WTC11 (cell line): ENCODE results near the gene C4orf36. TPM values are rescaled to one million over a fixed set of nuclear protein-coding genes. Genes with fewer than 3 reads are reported as not detected.

ENCODE experiments used
- ATAC-seq: fragments of 200-7000 bp; cut with Tn5 transposase; 2 replicates; pipeline ENCODE4 v1.10.0; 2021; ENCODE audit warnings: mild to moderate bottlenecking, moderate library complexity
- CTCF ChIA-PET: fragments of 300-600 bp; sonication (Branson Sonifier 250); formaldehyde crosslinking; loops from one replicate; lab custom pipeline; 2021; ENCODE audit warnings: antibody characterized with exemption; lab: Charles Lee
- POLR2A ChIA-PET: fragments of 350-600 bp; sonication (Branson Sonifier 250); formaldehyde crosslinking; loops from one replicate; lab custom pipeline; 2021; ENCODE audit warnings: antibody characterized with exemption; lab: Charles Lee
- DNase-seq: peaks from one replicate; pipeline ENCODE4 v3.0.0; 2021; ENCODE audit warnings: low spot score
- H3K27ac Mint-ChIP-seq: 2 replicates; pipeline ENCODE4 v1.8.0; 2021; ENCODE audit warnings: mixed read lengths
- H3K27me3 Mint-ChIP-seq: 2 replicates; pipeline ENCODE4 v1.8.0; 2021; ENCODE audit warnings: low read depth, mild to moderate bottlenecking, moderate library complexity, mixed read lengths
- H3K36me3 Mint-ChIP-seq: 2 replicates; pipeline ENCODE4 v1.8.0; 2021; ENCODE audit warnings: mixed read lengths
- H3K4me1 Mint-ChIP-seq: 2 replicates; pipeline ENCODE4 v1.8.0; 2022; ENCODE audit warnings: mixed read lengths
- H3K4me3 Mint-ChIP-seq: 2 replicates; pipeline ENCODE4 v1.8.0; 2021; ENCODE audit warnings: mild to moderate bottlenecking, moderate library complexity, mixed read lengths
- H3K9me3 Mint-ChIP-seq: 2 replicates; pipeline ENCODE4 v1.8.0; 2021; ENCODE audit warnings: mixed read lengths
- ESRRA ChIP-seq: sonication (generic); formaldehyde crosslinking; IDR thresholded peaks from 2 replicates; pipeline ENCODE4 v1.8.1; 2022; ENCODE audit warnings: mild to moderate bottlenecking, missing genetic modification reagents, borderline replicate concordance
- ETV6 ChIP-seq: sonication (generic); formaldehyde crosslinking; IDR thresholded peaks from 2 replicates; pipeline ENCODE4 v1.8.1; 2022; ENCODE audit warnings: mild to moderate bottlenecking, missing genetic modification reagents
- FOXP1 ChIP-seq: sonication (generic); formaldehyde crosslinking; IDR thresholded peaks from 2 replicates; pipeline ENCODE4 v1.8.0; 2022; ENCODE audit warnings: missing genetic modification reagents, mild to moderate bottlenecking, moderate library complexity, borderline replicate concordance
- HMGA2 ChIP-seq: fragments of 250-450 bp; sonication (Bioruptor Pico); IDR thresholded peaks from 2 replicates; pipeline ENCODE4 v1.4.0; 2021; ENCODE audit warnings: mild to moderate bottlenecking, moderate library complexity
- SMAD4 ChIP-seq: sonication (generic); formaldehyde crosslinking; IDR thresholded peaks from 2 replicates; pipeline ENCODE4 v1.8.0; 2022; ENCODE audit warnings: mild to moderate bottlenecking, missing genetic modification reagents
- SP1 ChIP-seq: sonication (generic); formaldehyde crosslinking; conservative IDR thresholded peaks from 2 replicates; pipeline ENCODE4 v1.8.1; 2022; ENCODE audit warnings: missing genetic modification reagents
- ZBTB21 ChIP-seq: sonication (generic); formaldehyde crosslinking; IDR thresholded peaks from 2 replicates; pipeline ENCODE4 v1.8.1; 2023; ENCODE audit warnings: mild to moderate bottlenecking, missing genetic modification reagents, borderline replicate concordance
- ZNF219 ChIP-seq: sonication (generic); formaldehyde crosslinking; IDR thresholded peaks from 2 replicates; pipeline ENCODE4 v1.8.0; 2023; ENCODE audit warnings: missing genetic modification reagents, mild to moderate bottlenecking, borderline replicate concordance
- ZNF232 ChIP-seq: sonication (generic); formaldehyde crosslinking; IDR thresholded peaks from 2 replicates; pipeline ENCODE4 v1.8.0; 2022; ENCODE audit warnings: mild to moderate bottlenecking, missing genetic modification reagents
- ZNF317 ChIP-seq: sonication (generic); formaldehyde crosslinking; IDR thresholded peaks from 2 replicates; pipeline ENCODE4 v1.8.1; 2023; ENCODE audit warnings: low read depth, mild to moderate bottlenecking, moderate library complexity, missing genetic modification reagents, borderline replicate concordance
- ZNF423 ChIP-seq: fragments of 250-450 bp; sonication (Bioruptor Pico); IDR thresholded peaks from 2 replicates; pipeline ENCODE4 v2.1.2; 2022; ENCODE audit warnings: mild to moderate bottlenecking, moderate library complexity
- total RNA-seq: library from RNA; stranded (reverse); gene quantifications from 3 replicates; pipeline ENCODE4 v1.2.3, GENCODE V29; 2021
- TF ChIP-seq, protein P1 (sequence below): sonication (generic); formaldehyde crosslinking; IDR thresholded peaks from 2 replicates; pipeline ENCODE4 v1.8.1; 2023; ENCODE audit warnings: mild to moderate bottlenecking, missing genetic modification reagents
- TF ChIP-seq, protein P2 (sequence below): fragments of 250-450 bp; sonication (Bioruptor Pico); IDR thresholded peaks from 2 replicates; pipeline ENCODE4 v1.9.0; 2021; ENCODE audit warnings: mild to moderate bottlenecking
- TF ChIP-seq, protein P3 (sequence below): fragments of 250-450 bp; sonication (Bioruptor Pico); IDR thresholded peaks from 2 replicates; pipeline ENCODE4 v1.9.0; 2021; ENCODE audit warnings: mild to moderate bottlenecking, borderline replicate concordance

Gene C4orf36
- total RNA-seq, 1 experiment from 2014 or later, result 0.79 TPM

DNA sequence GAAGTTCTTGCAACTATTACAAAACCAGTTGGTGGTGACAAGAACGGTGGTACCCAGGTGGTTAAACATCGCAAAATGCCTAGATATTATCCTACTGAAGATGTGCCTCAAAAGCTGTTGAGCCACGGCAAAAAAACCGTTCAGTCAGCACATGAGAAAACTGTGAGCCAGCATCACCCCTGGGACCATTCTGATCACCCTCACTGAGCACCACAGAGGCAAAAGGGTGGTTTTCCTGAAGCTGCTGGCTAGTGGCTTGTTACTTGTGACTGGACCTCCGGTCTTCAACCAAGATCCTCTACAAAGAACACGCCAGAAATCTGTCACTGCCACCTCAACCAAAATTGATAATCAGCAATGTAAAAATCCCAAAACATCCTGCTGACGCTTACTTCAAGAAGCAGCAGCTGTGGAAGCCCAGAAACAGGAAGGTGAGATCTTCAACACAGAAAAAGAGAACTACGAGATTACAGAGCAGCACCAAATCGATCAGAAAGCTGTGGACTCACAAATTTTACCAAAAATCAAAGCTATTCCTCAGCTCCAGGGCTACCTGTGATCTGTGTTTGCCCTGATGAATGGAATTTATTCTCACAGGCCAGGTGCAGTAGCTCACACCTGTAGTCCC is 21.7 kb downstream of the C4orf36 start (continued):
- TF ChIP-seq ZNF317 (no peak), ZNF423 (CRISPR knock-in tag) (no peak), SMAD4 (no peak), ZBTB21 (CRISPR knock-in tag) (no peak), ZNF219 (no peak)
- TF ChIP-seq, protein P1, sequence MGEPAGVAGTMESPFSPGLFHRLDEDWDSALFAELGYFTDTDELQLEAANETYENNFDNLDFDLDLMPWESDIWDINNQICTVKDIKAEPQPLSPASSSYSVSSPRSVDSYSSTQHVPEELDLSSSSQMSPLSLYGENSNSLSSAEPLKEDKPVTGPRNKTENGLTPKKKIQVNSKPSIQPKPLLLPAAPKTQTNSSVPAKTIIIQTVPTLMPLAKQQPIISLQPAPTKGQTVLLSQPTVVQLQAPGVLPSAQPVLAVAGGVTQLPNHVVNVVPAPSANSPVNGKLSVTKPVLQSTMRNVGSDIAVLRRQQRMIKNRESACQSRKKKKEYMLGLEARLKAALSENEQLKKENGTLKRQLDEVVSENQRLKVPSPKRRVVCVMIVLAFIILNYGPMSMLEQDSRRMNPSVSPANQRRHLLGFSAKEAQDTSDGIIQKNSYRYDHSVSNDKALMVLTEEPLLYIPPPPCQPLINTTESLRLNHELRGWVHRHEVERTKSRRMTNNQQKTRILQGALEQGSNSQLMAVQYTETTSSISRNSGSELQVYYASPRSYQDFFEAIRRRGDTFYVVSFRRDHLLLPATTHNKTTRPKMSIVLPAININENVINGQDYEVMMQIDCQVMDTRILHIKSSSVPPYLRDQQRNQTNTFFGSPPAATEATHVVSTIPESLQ (CRISPR knock-in tag), result no peak

DNA sequence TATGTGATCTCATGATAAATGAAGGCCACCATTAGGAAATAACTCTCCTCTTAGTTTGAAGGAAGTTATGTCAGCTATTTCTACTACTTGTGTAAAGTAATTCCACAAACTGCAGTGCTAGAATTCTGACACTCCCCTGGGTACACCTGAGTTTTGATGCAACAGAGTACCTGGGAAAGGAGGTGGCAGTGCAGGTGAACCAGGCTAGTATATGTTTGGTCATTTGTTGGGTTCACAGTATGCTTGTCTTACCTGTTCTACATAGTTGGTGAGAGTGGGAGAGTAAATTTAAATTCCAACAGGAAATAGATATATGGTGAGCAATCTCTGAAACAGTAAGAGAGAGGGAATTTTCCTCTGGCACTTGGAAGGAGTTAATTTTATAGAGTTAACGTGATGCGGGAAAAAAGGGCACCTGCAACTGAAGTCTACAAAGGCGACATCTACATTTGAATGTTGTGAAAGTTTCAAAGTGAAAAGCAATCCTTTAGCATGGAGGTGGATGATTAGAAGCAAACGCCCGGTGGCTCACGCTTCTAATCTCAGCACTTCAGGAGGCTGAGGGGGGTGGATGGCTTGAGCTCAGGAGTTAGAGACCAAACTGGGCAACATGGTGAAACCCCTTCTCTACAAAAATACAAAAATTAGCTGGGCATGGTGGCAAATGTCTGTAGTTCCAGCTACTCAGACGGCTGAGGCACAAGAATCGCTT is 34.7 kb downstream of the C4orf36 start:
- H3K27me3 Mint-ChIP-seq, result peaks cover 78% of the 10 kb centered on the region
- CTCF ChIA-PET, result interaction anchor here (1.4 kb wide), 1 partner anchor 21 kb away, joined by 3 read pairs; no protein-coding TSS in a partner anchor
- peaks cover 26% of the 10 kb centered on the region for H3K4me1 Mint-ChIP-seq
- no peaks in the 10 kb centered on the region for H3K36me3 Mint-ChIP-seq
- TF ChIP-seq ETV6 (0 out of 2 replicates have a peak, but pooled peaks have one; percentile 30), FOXP1 (CRISPR knock-in tag) (no peak), ESRRA (CRISPR knock-in tag) (no peak), HMGA2 (no peak), SP1 (CRISPR knock-in tag) (no peak), ZNF232 (CRISPR knock-in tag) (no peak)
- TF ChIP-seq, protein P2, sequence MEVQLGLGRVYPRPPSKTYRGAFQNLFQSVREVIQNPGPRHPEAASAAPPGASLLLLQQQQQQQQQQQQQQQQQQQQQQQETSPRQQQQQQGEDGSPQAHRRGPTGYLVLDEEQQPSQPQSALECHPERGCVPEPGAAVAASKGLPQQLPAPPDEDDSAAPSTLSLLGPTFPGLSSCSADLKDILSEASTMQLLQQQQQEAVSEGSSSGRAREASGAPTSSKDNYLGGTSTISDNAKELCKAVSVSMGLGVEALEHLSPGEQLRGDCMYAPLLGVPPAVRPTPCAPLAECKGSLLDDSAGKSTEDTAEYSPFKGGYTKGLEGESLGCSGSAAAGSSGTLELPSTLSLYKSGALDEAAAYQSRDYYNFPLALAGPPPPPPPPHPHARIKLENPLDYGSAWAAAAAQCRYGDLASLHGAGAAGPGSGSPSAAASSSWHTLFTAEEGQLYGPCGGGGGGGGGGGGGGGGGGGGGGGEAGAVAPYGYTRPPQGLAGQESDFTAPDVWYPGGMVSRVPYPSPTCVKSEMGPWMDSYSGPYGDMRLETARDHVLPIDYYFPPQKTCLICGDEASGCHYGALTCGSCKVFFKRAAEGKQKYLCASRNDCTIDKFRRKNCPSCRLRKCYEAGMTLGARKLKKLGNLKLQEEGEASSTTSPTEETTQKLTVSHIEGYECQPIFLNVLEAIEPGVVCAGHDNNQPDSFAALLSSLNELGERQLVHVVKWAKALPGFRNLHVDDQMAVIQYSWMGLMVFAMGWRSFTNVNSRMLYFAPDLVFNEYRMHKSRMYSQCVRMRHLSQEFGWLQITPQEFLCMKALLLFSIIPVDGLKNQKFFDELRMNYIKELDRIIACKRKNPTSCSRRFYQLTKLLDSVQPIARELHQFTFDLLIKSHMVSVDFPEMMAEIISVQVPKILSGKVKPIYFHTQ (CRISPR knock-in tag), result no peak
- TF ChIP-seq, protein P3, sequence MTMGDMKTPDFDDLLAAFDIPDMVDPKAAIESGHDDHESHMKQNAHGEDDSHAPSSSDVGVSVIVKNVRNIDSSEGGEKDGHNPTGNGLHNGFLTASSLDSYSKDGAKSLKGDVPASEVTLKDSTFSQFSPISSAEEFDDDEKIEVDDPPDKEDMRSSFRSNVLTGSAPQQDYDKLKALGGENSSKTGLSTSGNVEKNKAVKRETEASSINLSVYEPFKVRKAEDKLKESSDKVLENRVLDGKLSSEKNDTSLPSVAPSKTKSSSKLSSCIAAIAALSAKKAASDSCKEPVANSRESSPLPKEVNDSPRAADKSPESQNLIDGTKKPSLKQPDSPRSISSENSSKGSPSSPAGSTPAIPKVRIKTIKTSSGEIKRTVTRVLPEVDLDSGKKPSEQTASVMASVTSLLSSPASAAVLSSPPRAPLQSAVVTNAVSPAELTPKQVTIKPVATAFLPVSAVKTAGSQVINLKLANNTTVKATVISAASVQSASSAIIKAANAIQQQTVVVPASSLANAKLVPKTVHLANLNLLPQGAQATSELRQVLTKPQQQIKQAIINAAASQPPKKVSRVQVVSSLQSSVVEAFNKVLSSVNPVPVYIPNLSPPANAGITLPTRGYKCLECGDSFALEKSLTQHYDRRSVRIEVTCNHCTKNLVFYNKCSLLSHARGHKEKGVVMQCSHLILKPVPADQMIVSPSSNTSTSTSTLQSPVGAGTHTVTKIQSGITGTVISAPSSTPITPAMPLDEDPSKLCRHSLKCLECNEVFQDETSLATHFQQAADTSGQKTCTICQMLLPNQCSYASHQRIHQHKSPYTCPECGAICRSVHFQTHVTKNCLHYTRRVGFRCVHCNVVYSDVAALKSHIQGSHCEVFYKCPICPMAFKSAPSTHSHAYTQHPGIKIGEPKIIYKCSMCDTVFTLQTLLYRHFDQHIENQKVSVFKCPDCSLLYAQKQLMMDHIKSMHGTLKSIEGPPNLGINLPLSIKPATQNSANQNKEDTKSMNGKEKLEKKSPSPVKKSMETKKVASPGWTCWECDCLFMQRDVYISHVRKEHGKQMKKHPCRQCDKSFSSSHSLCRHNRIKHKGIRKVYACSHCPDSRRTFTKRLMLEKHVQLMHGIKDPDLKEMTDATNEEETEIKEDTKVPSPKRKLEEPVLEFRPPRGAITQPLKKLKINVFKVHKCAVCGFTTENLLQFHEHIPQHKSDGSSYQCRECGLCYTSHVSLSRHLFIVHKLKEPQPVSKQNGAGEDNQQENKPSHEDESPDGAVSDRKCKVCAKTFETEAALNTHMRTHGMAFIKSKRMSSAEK (CRISPR knock-in tag), result no peak
- TF ChIP-seq, all 79 proteins: peak for 1
- DNase-seq (peak; percentile 30), ATAC-seq (peak; percentile 91)
- no peaks in the 10 kb centered on the region for H3K9me3 Mint-ChIP-seq
- H3K4me3 Mint-ChIP-seq, result peak overlapping the region; percentile 5
- H3K27ac Mint-ChIP-seq, result no peak overlapping the region
- POLR2A ChIA-PET, result no interaction called here
